Thoracic aorta (tissue), 2 donors: Measurements from ENCODE around the gene GNAO1. TPM values are rescaled to one million over a fixed set of nuclear protein-coding genes. Genes with fewer than 3 reads are reported as not detected.

Source experiments
- ATAC-seq: fragments of 150-250 bp; one replicate; pipeline ENCODE4 v1.8.0; 2017; ENCODE audit warnings: low read depth; ENCODE audit not compliant: insufficient number of reproducible peaks, low FRiP score
- DNase-seq: peaks from one replicate; pipeline ENCODE4 v3.0.0-alpha.2; 2020; ENCODE audit warnings: low spot score
- H3K27ac ChIP-seq, 2 donors: fragments of 200-600 bp; sonication (generic); 1 replicate in 1 of 2; 2 replicates in 1 of 2; pipeline ENCODE4 v1.5.1; 2016; ENCODE audit warnings: mild to moderate bottlenecking in 2 of 2, moderate library complexity in 2 of 2
- H3K27me3 ChIP-seq: fragments of 200-600 bp; sonication (generic); replicated peaks from 2 replicates; pipeline ENCODE4 v1.6.0; 2016; ENCODE audit warnings: mild to moderate bottlenecking; ENCODE audit not compliant: insufficient read depth
- H3K36me3 ChIP-seq: fragments of 200-600 bp; sonication (generic); one replicate; pipeline ENCODE4 v1.5.1; 2016
- H3K4me1 ChIP-seq, 2 donors: fragments of 200-600 bp; sonication (generic); 1 replicate in 1 of 2; 2 replicates in 1 of 2; pipeline versions ENCODE4 v1.5.1 to v1.6.0; 2016; ENCODE audit warnings: low read depth in 2 of 2, mild to moderate bottlenecking in 1 of 2; ENCODE audit not compliant: control insufficient read depth in 1 of 2
- H3K4me3 ChIP-seq: fragments of 200-600 bp; sonication (generic); 2 replicates; pipeline ENCODE4 v1.5.1; 2016; ENCODE audit warnings: mild to moderate bottlenecking
- H3K9me3 ChIP-seq: fragments of 200-600 bp; sonication (generic); 2 replicates; pipeline ENCODE4 v1.5.1; 2016
- total RNA-seq, 2 donors: library from RNA; depleted of rRNA; stranded (reverse); fragments of >200 nt; gene quantifications; one replicate each; pipeline versions ENCODE4 v1.1.0 to v1.2.3, GENCODE V29; 2016
- TF ChIP-seq, protein P1 (sequence below): fragments of 200-600 bp; sonication (generic); IDR thresholded peaks from one replicate; pipeline ENCODE4 v1.5.1; 2019; ENCODE audit warnings: antibody characterized with exemption

GNAO1 gene
- total RNA-seq, 2 donors from 2014 or later = 2.0 to 4.5 TPM

GRCh38 chr16:56302506-56302905, 111.2 kb downstream of the GNAO1 start:
- H3K4me3 ChIP-seq = no peak overlapping the region
- TF ChIP-seq, protein P1, sequence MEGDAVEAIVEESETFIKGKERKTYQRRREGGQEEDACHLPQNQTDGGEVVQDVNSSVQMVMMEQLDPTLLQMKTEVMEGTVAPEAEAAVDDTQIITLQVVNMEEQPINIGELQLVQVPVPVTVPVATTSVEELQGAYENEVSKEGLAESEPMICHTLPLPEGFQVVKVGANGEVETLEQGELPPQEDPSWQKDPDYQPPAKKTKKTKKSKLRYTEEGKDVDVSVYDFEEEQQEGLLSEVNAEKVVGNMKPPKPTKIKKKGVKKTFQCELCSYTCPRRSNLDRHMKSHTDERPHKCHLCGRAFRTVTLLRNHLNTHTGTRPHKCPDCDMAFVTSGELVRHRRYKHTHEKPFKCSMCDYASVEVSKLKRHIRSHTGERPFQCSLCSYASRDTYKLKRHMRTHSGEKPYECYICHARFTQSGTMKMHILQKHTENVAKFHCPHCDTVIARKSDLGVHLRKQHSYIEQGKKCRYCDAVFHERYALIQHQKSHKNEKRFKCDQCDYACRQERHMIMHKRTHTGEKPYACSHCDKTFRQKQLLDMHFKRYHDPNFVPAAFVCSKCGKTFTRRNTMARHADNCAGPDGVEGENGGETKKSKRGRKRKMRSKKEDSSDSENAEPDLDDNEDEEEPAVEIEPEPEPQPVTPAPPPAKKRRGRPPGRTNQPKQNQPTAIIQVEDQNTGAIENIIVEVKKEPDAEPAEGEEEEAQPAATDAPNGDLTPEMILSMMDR = no peak

GRCh38 chr16:56303066-56303715, 111.9 kb downstream of the GNAO1 start:
- DNase-seq (no peak), ATAC-seq (no peak)
- H3K4me3 ChIP-seq = no peak overlapping the region
- H3K36me3 ChIP-seq = no peaks in the 10 kb centered on the region
- H3K27ac ChIP-seq = no peak overlapping the region
- H3K4me1 ChIP-seq = peaks cover 0 to 9% of the 10 kb centered on the region in 2 donors
- no peaks in the 10 kb centered on the region for H3K9me3 ChIP-seq
- no peaks in the 10 kb centered on the region for H3K27me3 ChIP-seq
- TF ChIP-seq, protein P1 = no peak

More at GRCh38 chr16:56302506-56302905, 111.2 kb downstream of the GNAO1 start:
- ATAC-seq = no peak
- DNase-seq = no peak
- Histone ChIP-seq H3K27me3 (no peaks in the 10 kb centered on the region), H3K4me1 (peaks cover 0 to 9% of the 10 kb centered on the region in 2 donors), H3K36me3 (no peaks in the 10 kb centered on the region), H3K27ac (no peak overlapping the region), H3K9me3 (no peaks in the 10 kb centered on the region)

- Histone ChIP-seq H3K4me3 (no peak overlapping the region), H3K27me3 (no peaks in the 10 kb centered on the region), H3K27ac (no peak overlapping the region), H3K9me3 (no peaks in the 10 kb centered on the region), H3K36me3 (no peaks in the 10 kb centered on the region), H3K4me1 (peaks cover 0 to 9% of the 10 kb centered on the region in 2 donors)
- ATAC-seq = no peak
- TF ChIP-seq, protein P1 = no peak
- DNase-seq = no peak
Observed at GRCh38 chr16:56303880-56304279, 112.6 kb downstream of the GNAO1 start.

DNA sequence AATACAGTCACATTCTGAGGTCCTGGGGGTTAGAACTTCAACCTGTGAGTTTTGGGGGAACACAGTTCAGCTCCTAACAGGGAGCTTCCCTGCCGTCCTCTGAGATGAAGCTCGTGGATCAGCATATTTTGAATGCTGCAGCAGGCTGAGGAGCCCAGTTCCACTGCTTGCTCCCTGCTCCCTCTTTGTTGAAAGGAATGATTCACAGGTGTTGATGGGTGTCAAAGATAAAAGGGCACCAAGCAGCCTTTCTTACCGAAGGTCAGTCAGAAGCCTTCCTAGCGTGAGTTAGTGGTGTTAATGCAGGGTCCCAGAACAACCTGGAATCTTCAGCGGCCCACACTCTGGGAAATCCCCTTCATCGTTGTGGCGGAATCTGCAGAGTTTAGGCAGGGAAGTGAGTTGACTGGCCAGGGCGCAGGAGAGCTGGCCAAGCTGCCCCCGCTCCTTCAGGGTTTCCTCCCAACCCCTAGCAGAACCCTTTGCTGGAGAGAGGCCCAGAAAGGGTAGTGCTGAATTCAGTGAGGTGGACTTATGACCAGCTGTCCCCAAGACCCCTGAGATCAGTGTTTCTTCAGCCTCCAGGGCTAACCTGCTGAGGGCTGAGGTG, 114.8 kb downstream of the GNAO1 start:
- H3K4me1 ChIP-seq = no peaks in the 10 kb centered on the region
- no peak for DNase-seq
- H3K9me3 ChIP-seq = no peaks in the 10 kb centered on the region
- no peak overlapping the region for H3K27ac ChIP-seq
- ATAC-seq = no peak
- H3K4me3 ChIP-seq = no peak overlapping the region
- H3K36me3 ChIP-seq = no peaks in the 10 kb centered on the region
- H3K27me3 ChIP-seq = no peaks in the 10 kb centered on the region
- TF ChIP-seq, protein P1 = no peak

DNA sequence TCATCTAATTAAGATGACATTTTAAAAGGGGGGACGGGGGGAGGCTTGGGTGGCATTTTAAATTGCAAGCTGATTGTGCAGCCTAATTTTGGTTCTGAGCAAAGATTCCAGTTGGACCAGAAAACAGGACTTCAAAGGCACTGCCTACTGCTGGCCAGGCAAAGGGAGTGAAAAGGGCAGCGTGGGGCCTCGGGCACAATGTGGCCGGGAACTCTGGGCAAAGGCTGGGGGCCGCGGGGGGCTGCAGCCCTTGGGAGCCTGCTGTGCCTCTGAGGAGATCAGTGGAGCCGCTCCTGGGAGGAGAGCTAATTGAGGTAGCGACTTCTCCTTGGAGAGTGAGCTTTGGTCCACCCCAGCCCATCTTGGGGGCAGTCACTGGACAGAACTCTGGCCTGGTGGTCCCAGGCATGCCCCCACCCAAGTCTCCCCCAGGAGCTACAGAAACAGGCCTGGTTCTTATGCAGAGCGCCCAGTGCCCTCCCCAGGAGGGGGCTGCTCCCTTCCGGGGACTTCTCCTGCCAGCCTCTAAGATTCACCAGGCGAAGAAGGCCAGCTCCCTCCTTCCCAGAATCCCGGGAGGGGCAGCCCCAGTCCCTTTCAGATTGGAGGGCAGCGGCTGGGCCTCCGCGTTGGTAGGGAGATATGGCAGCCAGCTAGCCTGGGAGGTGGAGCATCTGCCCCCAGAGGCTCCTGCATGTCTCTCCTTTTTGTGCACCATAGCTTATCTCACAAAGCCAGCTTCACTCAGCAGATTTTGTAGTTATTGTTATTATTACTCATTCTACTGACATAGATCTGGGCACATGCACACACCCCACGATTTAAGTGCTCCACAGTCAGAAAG, 115.6 kb downstream of the GNAO1 start:
- ATAC-seq = no peak

More for the DNA sequence above, 115.6 kb downstream of the GNAO1 start:
- Histone ChIP-seq H3K36me3 (no peaks in the 10 kb centered on the region), H3K27ac (no peak overlapping the region), H3K4me3 (no peak overlapping the region), H3K9me3 (no peaks in the 10 kb centered on the region), H3K4me1 (no peaks in the 10 kb centered on the region), H3K27me3 (no peaks in the 10 kb centered on the region)
- TF ChIP-seq, protein P1 = no peak
- DNase-seq = no peak
